22Rv1 (cell line): ENCODE data around the gene CHD6.

Experiments used
- ZFX ChIP-seq: fragments of 450-650 bp; IDR thresholded peaks from 2 replicates; pipeline ENCODE4 v1.6.1; 2017; ENCODE audit warnings: antibody characterized with exemption, borderline replicate concordance
- TF ChIP-seq, protein P1 (sequence below): fragments of 450-650 bp; IDR thresholded peaks from 2 replicates; pipeline ENCODE4 v1.5.1; 2017; ENCODE audit warnings: mild to moderate bottlenecking

DNA sequence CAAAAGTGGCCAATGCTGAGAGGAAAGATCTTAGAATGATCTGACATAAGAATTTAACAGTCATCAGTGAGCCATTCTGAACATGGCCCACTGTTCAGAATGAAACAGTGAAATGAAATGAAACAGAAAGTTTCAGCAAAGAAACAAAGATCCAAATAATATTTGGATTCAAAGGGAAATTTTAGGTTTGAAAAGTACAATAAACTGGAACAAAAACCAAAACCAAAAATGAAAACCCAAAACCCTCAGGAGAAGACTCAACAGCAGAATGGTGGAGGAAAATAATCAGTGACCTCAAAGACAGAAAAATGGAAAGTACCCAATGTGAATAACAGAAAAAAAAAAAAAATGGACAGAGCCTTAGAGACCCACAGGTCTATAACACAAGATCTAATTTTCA lies 185.4 kb downstream of the CHD6 start:
- TF ChIP-seq, protein P1, sequence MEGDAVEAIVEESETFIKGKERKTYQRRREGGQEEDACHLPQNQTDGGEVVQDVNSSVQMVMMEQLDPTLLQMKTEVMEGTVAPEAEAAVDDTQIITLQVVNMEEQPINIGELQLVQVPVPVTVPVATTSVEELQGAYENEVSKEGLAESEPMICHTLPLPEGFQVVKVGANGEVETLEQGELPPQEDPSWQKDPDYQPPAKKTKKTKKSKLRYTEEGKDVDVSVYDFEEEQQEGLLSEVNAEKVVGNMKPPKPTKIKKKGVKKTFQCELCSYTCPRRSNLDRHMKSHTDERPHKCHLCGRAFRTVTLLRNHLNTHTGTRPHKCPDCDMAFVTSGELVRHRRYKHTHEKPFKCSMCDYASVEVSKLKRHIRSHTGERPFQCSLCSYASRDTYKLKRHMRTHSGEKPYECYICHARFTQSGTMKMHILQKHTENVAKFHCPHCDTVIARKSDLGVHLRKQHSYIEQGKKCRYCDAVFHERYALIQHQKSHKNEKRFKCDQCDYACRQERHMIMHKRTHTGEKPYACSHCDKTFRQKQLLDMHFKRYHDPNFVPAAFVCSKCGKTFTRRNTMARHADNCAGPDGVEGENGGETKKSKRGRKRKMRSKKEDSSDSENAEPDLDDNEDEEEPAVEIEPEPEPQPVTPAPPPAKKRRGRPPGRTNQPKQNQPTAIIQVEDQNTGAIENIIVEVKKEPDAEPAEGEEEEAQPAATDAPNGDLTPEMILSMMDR = no peak
- TF ChIP-seq ZFX = no peak
